HEK293T (cell line): Measurements from ENCODE around the gene DCAF15.
"Not testable (repeated sequence)": the region's sequence is repeated elsewhere in the genome, so short reads cannot be mapped to it uniquely, and the experiment has no call there.

ENCODE experiments used
- CTCF ChIA-PET: fragments of 350-600 bp; formaldehyde crosslinking; extraction: SDS; loops from one replicate; lab custom pipeline; 2021; ENCODE audit warnings: antibody characterized with exemption, inconsistent platforms; lab: Yijun Ruan, JAX
- POLR2A ChIA-PET: fragments of 350-600 bp; formaldehyde crosslinking; extraction: SDS; loops from one replicate; lab custom pipeline; 2020; ENCODE audit warnings: antibody characterized with exemption, inconsistent platforms; lab: Yijun Ruan, JAX
- DNase-seq: peaks from one replicate; pipeline ENCODE4 v3.0.0; 2012; ENCODE audit warnings: mixed read lengths; ENCODE audit errors: extremely low spot score
- ARNT ChIP-seq: fragments of 450-650 bp; IDR thresholded peaks from 2 replicates; pipeline ENCODE4 v1.6.1; 2017; ENCODE audit warnings: mild to moderate bottlenecking
- BHLHE40 ChIP-seq: fragments of 450-650 bp; IDR thresholded peaks from 2 replicates; pipeline ENCODE4 v1.6.1; 2016; ENCODE audit warnings: mild to moderate bottlenecking, moderate library complexity, borderline replicate concordance
- CTBP1 ChIP-seq: fragments of 450-650 bp; IDR thresholded peaks from 2 replicates; pipeline ENCODE4 v1.6.1; 2016; ENCODE audit warnings: borderline replicate concordance
- ELF4 ChIP-seq: fragments of 450-650 bp; IDR thresholded peaks from 2 replicates; pipeline ENCODE4 v1.6.1; 2017; ENCODE audit warnings: antibody characterized with exemption
- FOXA1 ChIP-seq: fragments of 450-650 bp; IDR thresholded peaks from 2 replicates; pipeline ENCODE4 v1.6.1; 2016; ENCODE audit warnings: mild to moderate bottlenecking
- FOXK2 ChIP-seq: fragments of 450-650 bp; IDR thresholded peaks from 2 replicates; pipeline ENCODE4 v1.6.1; 2016; ENCODE audit warnings: mild to moderate bottlenecking
- FOXM1 ChIP-seq: fragments of 450-650 bp; IDR thresholded peaks from 2 replicates; pipeline ENCODE4 v1.6.1; 2017; ENCODE audit warnings: mild to moderate bottlenecking, borderline replicate concordance
- HDGF ChIP-seq: fragments of 450-650 bp; IDR thresholded peaks from 2 replicates; pipeline ENCODE4 v1.6.1; 2017; ENCODE audit warnings: antibody characterized with exemption, borderline replicate concordance
- L3MBTL2 ChIP-seq: fragments of 450-650 bp; conservative IDR thresholded peaks from 2 replicates; pipeline ENCODE4 v1.6.1; 2016; ENCODE audit warnings: mild to moderate bottlenecking
- LEF1 ChIP-seq: fragments of 450-650 bp; IDR thresholded peaks from 2 replicates; pipeline ENCODE4 v1.6.1; 2017; ENCODE audit warnings: mild to moderate bottlenecking, borderline replicate concordance
- NFRKB ChIP-seq: fragments of 450-650 bp; IDR thresholded peaks from 2 replicates; pipeline ENCODE4 v1.6.1; 2016; ENCODE audit warnings: mild to moderate bottlenecking, moderate library complexity
- SP1 ChIP-seq: fragments of 450-650 bp; IDR thresholded peaks from 2 replicates; pipeline ENCODE4 v1.6.1; 2017
- SUZ12 ChIP-seq: fragments of 450-650 bp; IDR thresholded peaks from 2 replicates; pipeline ENCODE4 v1.6.1; 2016; ENCODE audit warnings: mild to moderate bottlenecking
- TARDBP ChIP-seq: fragments of 450-650 bp; IDR thresholded peaks from 2 replicates; pipeline ENCODE4 v1.6.1; 2016
- ZNF384 ChIP-seq: fragments of 450-650 bp; IDR thresholded peaks from 2 replicates; pipeline ENCODE4 v1.6.1; 2016
- TF ChIP-seq, protein P1 (sequence below): fragments of 450-650 bp; IDR thresholded peaks from 2 replicates; pipeline ENCODE4 v1.6.1; 2016

Gene DCAF15

DNA sequence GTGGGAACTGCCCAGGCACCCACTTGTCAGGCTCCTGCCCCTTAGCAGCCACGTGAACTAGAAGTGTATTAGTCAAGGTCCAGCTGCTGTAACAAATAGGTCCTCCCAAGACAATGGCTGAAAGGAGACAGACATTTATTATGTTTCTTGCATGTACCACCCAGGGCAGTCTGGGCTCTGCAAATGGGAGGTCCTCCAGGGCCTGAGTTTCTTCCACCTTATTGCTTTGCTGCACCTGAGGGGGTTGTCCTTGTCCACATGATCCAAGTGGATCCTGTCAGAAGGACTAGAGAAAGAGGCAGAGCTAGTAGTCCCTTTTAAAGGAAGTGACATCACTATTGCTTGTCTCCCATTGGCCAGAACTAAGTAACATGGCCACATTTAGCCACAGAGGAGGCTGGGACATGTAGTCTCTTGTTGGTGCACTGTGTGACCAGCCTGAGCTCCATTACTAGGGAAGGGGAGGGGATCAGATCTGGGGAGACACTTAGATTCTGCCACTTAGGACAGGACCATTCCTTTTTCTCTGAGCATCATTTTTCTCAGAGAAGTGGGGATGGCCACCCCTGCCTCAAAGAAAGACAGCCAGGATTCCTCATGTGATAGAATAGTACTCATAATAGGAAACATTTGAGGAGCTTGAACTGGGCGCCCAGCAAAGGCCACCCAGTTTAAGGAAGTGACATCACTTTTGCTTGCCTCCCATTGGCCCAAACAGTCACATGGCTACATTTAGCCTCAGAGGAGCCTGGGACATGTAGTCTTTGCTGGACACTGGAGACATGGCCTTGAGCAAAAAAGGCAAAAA lies 31.2 kb upstream of the DCAF15 start:
- no peak for TF ChIP-seq LEF1
- ChIA-PET POLR2A (interaction anchor here (0.8 to 1.2 kb wide), 2 partner anchors 13 to 32 kb away, joined by 3 to 5 read pairs; partner anchors contain the start of gene DCAF15), CTCF (interaction anchor here (0.6 kb wide), 1 partner anchor 64 kb away, joined by 3 read pairs; no protein-coding TSS in a partner anchor)
- peak; percentile 53 for DNase-seq

DNA sequence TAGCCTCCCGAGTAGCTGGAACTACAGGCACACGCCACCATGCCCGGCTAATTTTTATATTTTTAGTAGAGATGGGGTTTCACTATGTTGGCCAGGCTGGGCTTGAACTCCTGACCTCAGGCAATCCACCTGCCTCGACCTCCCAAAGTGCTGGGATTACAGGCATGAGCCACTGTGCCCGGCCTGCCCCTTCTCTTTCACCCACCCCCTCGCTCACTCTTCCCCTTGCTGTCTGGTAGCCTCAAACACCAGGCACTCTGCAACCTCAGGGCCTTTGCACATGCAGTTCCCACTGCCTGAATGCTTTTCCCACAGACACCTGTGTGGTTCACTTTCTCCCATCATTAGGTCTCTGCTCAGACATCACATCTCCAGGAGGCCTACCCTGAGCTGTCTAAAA lies 30.2 kb upstream of the DCAF15 start:
- POLR2A ChIA-PET, CTCF ChIA-PET, DNase-seq: not testable (repeated sequence)

DNA sequence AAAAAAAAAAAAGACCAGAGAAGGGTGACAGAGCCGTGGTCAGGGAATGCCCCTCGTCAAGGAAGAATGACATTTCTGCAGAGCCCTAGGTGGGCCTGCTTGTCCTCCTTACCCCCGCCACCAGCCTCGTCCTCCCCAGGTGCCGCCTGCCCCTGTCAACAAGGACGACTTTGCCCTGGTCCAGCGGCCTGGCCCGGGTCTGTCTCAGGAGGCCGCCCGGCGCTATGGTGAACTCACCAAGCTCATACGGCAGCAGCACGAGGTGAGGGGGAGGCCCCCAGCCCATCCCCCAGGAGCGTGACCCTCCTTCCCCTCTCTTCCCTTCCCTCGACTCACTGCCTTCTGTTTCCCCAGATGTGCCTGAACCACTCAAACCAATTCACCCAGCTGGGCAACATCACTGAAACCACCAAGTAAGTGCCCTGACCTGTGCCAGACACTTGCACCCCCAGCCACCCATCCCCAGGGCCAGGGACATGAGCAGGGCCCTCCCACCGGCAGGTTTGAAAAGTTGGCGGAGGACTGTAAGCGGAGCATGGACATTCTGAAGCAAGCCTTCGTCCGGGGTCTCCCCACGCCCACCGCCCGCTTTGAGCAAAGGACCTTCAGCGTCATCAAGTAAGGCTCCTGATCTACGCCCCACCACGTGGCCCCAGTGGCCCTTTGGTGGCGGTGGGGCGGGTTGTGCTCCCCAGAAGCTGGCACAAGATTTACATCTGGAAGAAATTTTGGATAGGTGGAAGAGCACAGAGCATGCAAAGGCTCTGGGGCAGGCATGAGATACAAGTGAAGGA lies 28.9 kb upstream of the DCAF15 start:
- POLR2A ChIA-PET = no interaction called here
- no peak for DNase-seq
- no peak for TF ChIP-seq SUZ12
- TF ChIP-seq FOXA1 = no peak
- no peak for TF ChIP-seq ZNF384
- TF ChIP-seq ARNT = no peak
- no peak for TF ChIP-seq FOXM1
- no peak for TF ChIP-seq L3MBTL2
- CTCF ChIA-PET = no interaction called here

DNA sequence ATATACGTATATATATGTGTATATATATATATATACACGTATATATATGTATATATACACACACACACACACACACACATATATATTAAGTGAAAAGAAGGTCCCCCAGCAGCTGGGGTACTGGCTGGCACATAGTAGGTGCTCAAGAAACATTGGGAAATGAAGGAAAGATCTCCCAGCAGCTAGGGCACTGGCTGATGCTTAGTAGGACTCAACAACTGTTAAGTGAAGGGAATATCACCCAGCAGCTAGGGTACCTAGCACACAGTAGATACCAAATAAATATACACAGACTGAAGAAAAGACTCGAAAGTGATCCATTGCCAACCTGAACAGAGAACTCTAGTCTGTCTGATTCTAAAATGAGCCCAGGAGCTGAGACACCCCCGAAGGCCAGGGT lies 26.3 kb upstream of the DCAF15 start:
- no peak for DNase-seq
- ChIA-PET CTCF (no interaction called here), POLR2A (no interaction called here)
- TF ChIP-seq HDGF (no peak), ZNF384 (no peak), CTBP1 (no peak)

DNA sequence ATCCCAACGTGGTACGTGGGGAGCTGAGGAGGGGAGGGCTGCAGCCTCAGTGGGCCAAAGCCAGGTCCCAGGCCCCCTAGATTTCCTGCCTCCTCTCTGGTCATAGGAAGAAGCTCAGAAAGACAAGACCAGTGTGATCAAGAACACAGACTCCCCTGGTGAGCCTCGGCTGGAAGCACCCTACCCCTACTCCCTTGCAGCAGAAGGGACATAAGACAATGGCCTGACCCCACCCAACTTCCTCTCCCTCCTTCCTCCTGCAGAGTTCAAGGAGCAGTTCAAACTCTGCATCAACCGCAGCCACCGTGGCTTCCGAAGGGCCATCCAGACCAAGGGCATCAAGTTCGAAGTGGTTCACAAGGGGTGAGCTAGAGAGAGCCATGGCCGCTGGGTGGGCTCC lies 25.6 kb upstream of the DCAF15 start:
- no peak for DNase-seq
- ChIA-PET CTCF (no interaction called here), POLR2A (no interaction called here)
- TF ChIP-seq FOXM1 = no peak
- TF ChIP-seq BHLHE40 = no peak
- TF ChIP-seq FOXA1 = no peak

DNA sequence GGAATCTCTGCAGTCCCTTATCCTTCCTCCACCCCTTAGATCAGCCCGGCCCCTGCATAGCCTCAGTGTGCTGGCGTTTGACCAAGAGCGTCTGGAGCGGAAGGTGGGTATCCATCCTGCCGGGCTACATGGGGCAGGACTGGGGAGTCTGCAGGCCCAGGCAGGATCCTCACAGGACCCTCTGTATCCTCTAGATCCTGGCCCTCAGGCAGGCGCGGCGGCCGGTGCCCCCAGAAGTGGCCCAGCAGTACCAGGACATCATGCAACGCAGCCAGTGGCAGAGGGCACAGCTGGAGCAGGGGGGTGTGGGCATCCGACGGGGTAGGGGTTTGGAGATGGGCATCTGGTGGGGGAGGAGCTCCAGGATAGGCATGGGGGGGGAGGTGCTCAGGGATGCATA lies 23.0 kb upstream of the DCAF15 start:
- no peak for TF ChIP-seq CTBP1
- no peak for TF ChIP-seq ARNT
- no peak for TF ChIP-seq FOXK2
- no peak for TF ChIP-seq SP1
- no peak for TF ChIP-seq NFRKB
- no peak for TF ChIP-seq ELF4
- no peak for TF ChIP-seq BHLHE40
- no peak for TF ChIP-seq LEF1
- TF ChIP-seq ZNF384 = no peak
- no peak for TF ChIP-seq FOXM1
- TF ChIP-seq TARDBP = no peak
- TF ChIP-seq SUZ12 = no peak
- no peak for TF ChIP-seq FOXA1
- TF ChIP-seq, protein P1, sequence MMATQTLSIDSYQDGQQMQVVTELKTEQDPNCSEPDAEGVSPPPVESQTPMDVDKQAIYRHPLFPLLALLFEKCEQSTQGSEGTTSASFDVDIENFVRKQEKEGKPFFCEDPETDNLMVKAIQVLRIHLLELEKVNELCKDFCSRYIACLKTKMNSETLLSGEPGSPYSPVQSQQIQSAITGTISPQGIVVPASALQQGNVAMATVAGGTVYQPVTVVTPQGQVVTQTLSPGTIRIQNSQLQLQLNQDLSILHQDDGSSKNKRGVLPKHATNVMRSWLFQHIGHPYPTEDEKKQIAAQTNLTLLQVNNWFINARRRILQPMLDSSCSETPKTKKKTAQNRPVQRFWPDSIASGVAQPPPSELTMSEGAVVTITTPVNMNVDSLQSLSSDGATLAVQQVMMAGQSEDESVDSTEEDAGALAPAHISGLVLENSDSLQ = no peak
- no peak for TF ChIP-seq L3MBTL2
- no peak for TF ChIP-seq HDGF
- ChIA-PET CTCF (no interaction called here), POLR2A (interaction anchor here (1.4 kb wide), 1 partner anchor 24 kb away, joined by 3 read pairs; no protein-coding TSS in a partner anchor)
- DNase-seq = no peak

DNA sequence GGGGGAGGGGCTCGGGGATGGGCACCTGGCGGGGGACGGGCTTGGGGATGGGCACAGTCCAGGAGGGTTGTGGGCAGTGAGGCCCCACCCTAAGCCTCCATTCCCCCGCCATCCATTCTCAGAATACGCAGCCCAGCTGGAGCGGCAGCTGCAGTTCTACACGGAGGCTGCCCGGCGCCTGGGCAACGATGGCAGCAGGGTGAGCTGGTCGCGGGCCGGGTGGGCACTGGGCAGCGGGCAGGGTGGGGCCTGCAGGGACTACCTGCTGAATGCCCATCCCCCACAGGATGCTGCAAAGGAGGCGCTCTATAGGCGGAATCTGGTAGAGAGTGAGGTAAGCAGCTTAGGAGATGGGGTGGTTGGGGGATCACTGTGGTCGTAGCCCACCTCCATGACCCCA lies 22.4 kb upstream of the DCAF15 start:
- ChIA-PET POLR2A (no interaction called here), CTCF (no interaction called here)
- DNase-seq = no peak
- TF ChIP-seq TARDBP = no peak
- TF ChIP-seq FOXA1 = no peak
- TF ChIP-seq, protein P1 = no peak

DNA sequence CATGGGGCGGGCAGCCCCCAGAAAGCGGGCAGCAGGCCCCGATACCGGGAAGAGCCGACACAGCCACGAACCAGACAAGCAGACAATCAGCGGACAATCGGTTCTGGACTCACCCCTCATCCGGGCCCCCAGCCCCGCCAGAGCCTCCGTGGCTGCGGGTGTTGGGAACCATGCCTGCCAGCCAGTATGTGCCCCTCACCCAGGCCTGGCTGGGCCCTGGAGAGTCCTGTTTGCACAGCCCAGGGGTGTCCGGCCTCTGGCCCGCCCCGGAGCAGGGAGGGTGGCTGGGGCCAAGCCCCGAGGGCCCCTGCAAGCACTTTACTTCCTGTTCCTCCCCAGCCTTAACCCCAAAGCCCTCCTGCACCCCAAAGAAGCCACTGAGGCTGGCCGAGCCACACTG lies 21.9 kb upstream of the DCAF15 start:
- ChIA-PET CTCF (no interaction called here), POLR2A (no interaction called here)
- TF ChIP-seq ARNT (no peak), CTBP1 (no peak), SP1 (no peak), L3MBTL2 (no peak), FOXM1 (no peak)
- no peak for DNase-seq
